CD14-positive monocyte (primary cell): ENCODE measurements around the gene STING1. TPM values are rescaled to one million over a fixed set of nuclear protein-coding genes. Genes with fewer than 3 reads are reported as not detected.

Experiments used
- DNase-seq, 3 donors: peaks; one replicate each; pipeline ENCODE4 v3.0.0-alpha.2; 2011 to 2022
- H2AFZ ChIP-seq: 2 replicates; pipeline ENCODE4 v1.6.0; 2012; ENCODE audit warnings: mild to moderate bottlenecking, low read depth, low read length, inconsistent platforms; ENCODE audit not compliant: insufficient read depth, poor library complexity, severe bottlenecking
- H3K27ac ChIP-seq, 2 donors: 1 replicate in 1 of 2; 2 replicates in 1 of 2; pipeline ENCODE4 v1.5.1; 2012 to 2013; ENCODE audit warnings: low read length in 2 of 2, control low read depth in 1 of 2, inconsistent platforms in 1 of 2, low read depth in 1 of 2, mild to moderate bottlenecking in 1 of 2
- H3K27me3 ChIP-seq, 2 donors: one replicate each; pipeline versions ENCODE4 v1.6.0 to v1.6.1; 2011 to 2013; ENCODE audit warnings: low read length in 2 of 2; ENCODE audit not compliant: control insufficient read depth in 2 of 2, insufficient read depth in 2 of 2
- H3K36me3 ChIP-seq, 2 donors: replicated peaks in 1 of 2; 1 replicate in 1 of 2; 2 replicates in 1 of 2; pipeline versions ENCODE4 v1.5.1 to v1.6.1; 2012 to 2013; ENCODE audit warnings: low read length in 2 of 2, control low read depth in 1 of 2, inconsistent platforms in 1 of 2, mild to moderate bottlenecking in 1 of 2; ENCODE audit not compliant: insufficient read depth in 2 of 2, control insufficient read depth in 1 of 2
- H3K4me1 ChIP-seq, 2 donors: 1 replicate in 1 of 2; 2 replicates in 1 of 2; pipeline versions ENCODE4 v1.5.1 to v1.6.1; 2012 to 2013; ENCODE audit warnings: low read length in 2 of 2, control low read depth in 1 of 2, inconsistent platforms in 1 of 2, mild to moderate bottlenecking in 1 of 2, moderate library complexity in 1 of 2; ENCODE audit not compliant: insufficient read depth in 2 of 2, control insufficient read depth in 1 of 2
- H3K4me2 ChIP-seq: replicated peaks from 2 replicates; pipeline ENCODE3; 2012; ENCODE audit warnings: low read length, moderate library complexity, mild to moderate bottlenecking; ENCODE audit not compliant: poor library complexity, severe bottlenecking; ENCODE audit errors: extremely low read depth
- H3K4me3 ChIP-seq, 3 experiments: fragments of 200-600 bp in 1 of 3; sonication (generic) in 1 of 3; replicated peaks in 1 of 3; 1 replicate in 2 of 3; 2 replicates in 1 of 3; pipeline ENCODE4 v1.5.1; 2011 to 2013; ENCODE audit warnings: low read length in 3 of 3, mild to moderate bottlenecking in 3 of 3, control low read depth in 2 of 3, low read depth in 2 of 3, inconsistent platforms in 1 of 3, moderate library complexity in 1 of 3
- H3K79me2 ChIP-seq: 2 replicates; pipeline ENCODE4 v1.6.0; 2012; ENCODE audit warnings: mild to moderate bottlenecking, control low read depth, inconsistent platforms, low read length, moderate library complexity; ENCODE audit not compliant: insufficient read depth
- H3K9ac ChIP-seq: 2 replicates; pipeline ENCODE4 v1.6.0; 2017; ENCODE audit warnings: low read length, mild to moderate bottlenecking; ENCODE audit not compliant: insufficient read depth, poor library complexity, severe bottlenecking
- H3K9me3 ChIP-seq, 2 donors: replicated peaks in 1 of 2; 1 replicate in 1 of 2; 2 replicates in 1 of 2; pipeline versions ENCODE4 v1.5.1 to v1.6.1; 2012 to 2013; ENCODE audit warnings: low read length in 2 of 2, control low read depth in 1 of 2; ENCODE audit not compliant: control insufficient read depth in 1 of 2, insufficient read depth in 1 of 2
- H4K20me1 ChIP-seq: 2 replicates; pipeline ENCODE4 v1.6.0; 2012; ENCODE audit warnings: mild to moderate bottlenecking, low read length, control low read depth, moderate library complexity; ENCODE audit not compliant: insufficient read depth
- H3K27ac Mint-ChIP-seq, 7 donors: one replicate each; pipeline ENCODE4 v1.8.0; 2020; ENCODE audit warnings: mild to moderate bottlenecking in 7 of 7, mixed read lengths in 7 of 7, moderate library complexity in 6 of 7, inconsistent platforms in 2 of 7
- H3K27me3 Mint-ChIP-seq, 3 donors: one replicate each; pipeline ENCODE4 v1.8.0; 2021 to 2022; ENCODE audit warnings: low read depth in 3 of 3, mild to moderate bottlenecking in 3 of 3, mixed read lengths in 3 of 3, moderate library complexity in 3 of 3, inconsistent platforms in 1 of 3
- H3K36me3 Mint-ChIP-seq, 2 donors: one replicate each; pipeline ENCODE4 v1.8.0; 2020; ENCODE audit warnings: mixed read lengths in 2 of 2, inconsistent platforms in 1 of 2, mild to moderate bottlenecking in 1 of 2
- H3K4me1 Mint-ChIP-seq: one replicate; pipeline ENCODE4 v1.8.0; 2020; ENCODE audit warnings: mild to moderate bottlenecking, mixed read lengths
- H3K4me3 Mint-ChIP-seq, 2 donors: one replicate each; pipeline ENCODE4 v1.8.0; 2020; ENCODE audit warnings: mild to moderate bottlenecking in 2 of 2, mixed read lengths in 2 of 2, moderate library complexity in 1 of 2
- H3K9me3 Mint-ChIP-seq, 7 donors: one replicate each; pipeline ENCODE4 v1.8.0; 2020 to 2022; ENCODE audit warnings: mixed read lengths in 7 of 7, mild to moderate bottlenecking in 6 of 7, moderate library complexity in 6 of 7, inconsistent platforms in 2 of 7
- CTCF ChIP-seq: fragments of 200-600 bp; IDR thresholded peaks from one replicate; pipeline ENCODE4 v1.8.0; 2022; ENCODE audit warnings: antibody characterized with exemption, mild to moderate bottlenecking
- WGBS: methylation state at CpG from one replicate; pipeline ENCODE4 v1.1.5; 2013; ENCODE audit warnings: missing lambda C conversion rate; ENCODE audit not compliant: insufficient coverage; 5-methylcytosine and 5-hydroxymethylcytosine counted together
- intact Hi-C, 2 donors: fragments of 100-400 bp; cut with micrococcal nuclease; formaldehyde crosslinking; loops; one replicate each; pipeline versions ENCODE4 v1.15.0 to v1.15.1; 2023
- polyA plus RNA-seq, 3 donors: library from polyadenylated mRNA; depleted of rRNA in 1 of 3; unstranded in 2 of 3; stranded (reverse) in 1 of 3; fragments of 300-500 nt in 2 of 3; fragments of >200 nt in 1 of 3; fragmentation: Illumina TruSeq in 2 of 3; gene quantifications; 1 replicate in 2 of 3; 2 replicates in 1 of 3; pipeline ENCODE4 v1.2.3, GENCODE V29; 2012 to 2021

STING1 gene
- polyA plus RNA-seq, 3 donors, result 83.7 to 225 (median 115) TPM

GRCh38 chr5:139457653-139458306 lies 24.8 kb downstream of the STING1 start:
- Mint-ChIP-seq H3K4me3 (no peak overlapping the region), H3K4me1 (peaks cover 15% of the 10 kb centered on the region), H3K36me3 (no peaks in the 10 kb centered on the region), H3K9me3 (no peaks in the 10 kb centered on the region), H3K27me3 (peaks cover 0 to 2% (median 1%) of the 10 kb centered on the region in 3 donors), H3K27ac (no peak overlapping the region)
- no peak overlapping the region for H3K4me3 ChIP-seq
- DNase-seq, result no peak
- H3K4me1 ChIP-seq, result peaks cover 3 to 7% of the 10 kb centered on the region in 2 donors
- no peak overlapping the region for H3K4me2 ChIP-seq
- TF ChIP-seq CTCF, result no peak
- H4K20me1 ChIP-seq, result no peaks in the 10 kb centered on the region
- intact Hi-C loops, result no loop called here
- no peaks in the 10 kb centered on the region for H3K27me3 ChIP-seq
- H3K9ac ChIP-seq, result no peak overlapping the region
- WGBS, result 100% methylated on average over 3 of the region's 5 CpGs
- H2AFZ ChIP-seq, result no peak overlapping the region
- no peaks in the 10 kb centered on the region for H3K79me2 ChIP-seq
- H3K27ac ChIP-seq, result no peak overlapping the region
- no peaks in the 10 kb centered on the region for H3K9me3 ChIP-seq
- no peaks in the 10 kb centered on the region for H3K36me3 ChIP-seq

GRCh38 chr5:139457241-139457640 lies 25.3 kb downstream of the STING1 start:
- no peak overlapping the region for H3K4me3 Mint-ChIP-seq
- H3K4me1 Mint-ChIP-seq, result peaks cover 15% of the 10 kb centered on the region
- no peak for TF ChIP-seq CTCF
- WGBS, result 96% methylated on average over 4 of the region's 5 CpGs
- Histone ChIP-seq H3K4me1 (peaks cover 3 to 7% of the 10 kb centered on the region in 2 donors), H3K27me3 (no peaks in the 10 kb centered on the region), H3K4me2 (no peak overlapping the region), H4K20me1 (no peaks in the 10 kb centered on the region), H3K4me3 (no peak overlapping the region), H3K79me2 (no peaks in the 10 kb centered on the region), H2AFZ (no peak overlapping the region), H3K27ac (no peak overlapping the region), H3K9me3 (no peaks in the 10 kb centered on the region), H3K9ac (no peak overlapping the region), H3K36me3 (no peaks in the 10 kb centered on the region)
- H3K27ac Mint-ChIP-seq, result no peak overlapping the region
- H3K9me3 Mint-ChIP-seq, result no peaks in the 10 kb centered on the region
- DNase-seq, result no peak
- H3K27me3 Mint-ChIP-seq, result peaks cover 0 to 1% (median under 1%) of the 10 kb centered on the region in 3 donors
- intact Hi-C loops, result no loop called here
- no peaks in the 10 kb centered on the region for H3K36me3 Mint-ChIP-seq
